ENCODE measurements around the gene ATAD2B.

GRCh38 chr2:23947350-23947749 lies 20.4 kb upstream of the ATAD2B start:
- TF ChIP-seq, protein P1, sequence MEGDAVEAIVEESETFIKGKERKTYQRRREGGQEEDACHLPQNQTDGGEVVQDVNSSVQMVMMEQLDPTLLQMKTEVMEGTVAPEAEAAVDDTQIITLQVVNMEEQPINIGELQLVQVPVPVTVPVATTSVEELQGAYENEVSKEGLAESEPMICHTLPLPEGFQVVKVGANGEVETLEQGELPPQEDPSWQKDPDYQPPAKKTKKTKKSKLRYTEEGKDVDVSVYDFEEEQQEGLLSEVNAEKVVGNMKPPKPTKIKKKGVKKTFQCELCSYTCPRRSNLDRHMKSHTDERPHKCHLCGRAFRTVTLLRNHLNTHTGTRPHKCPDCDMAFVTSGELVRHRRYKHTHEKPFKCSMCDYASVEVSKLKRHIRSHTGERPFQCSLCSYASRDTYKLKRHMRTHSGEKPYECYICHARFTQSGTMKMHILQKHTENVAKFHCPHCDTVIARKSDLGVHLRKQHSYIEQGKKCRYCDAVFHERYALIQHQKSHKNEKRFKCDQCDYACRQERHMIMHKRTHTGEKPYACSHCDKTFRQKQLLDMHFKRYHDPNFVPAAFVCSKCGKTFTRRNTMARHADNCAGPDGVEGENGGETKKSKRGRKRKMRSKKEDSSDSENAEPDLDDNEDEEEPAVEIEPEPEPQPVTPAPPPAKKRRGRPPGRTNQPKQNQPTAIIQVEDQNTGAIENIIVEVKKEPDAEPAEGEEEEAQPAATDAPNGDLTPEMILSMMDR (IDR thresholded peaks at IDR 0.05) = no peak
- no peak for TF ChIP-seq POLR2A (IDR thresholded peaks at IDR 0.05)

Data from heart left ventricle (tissue), 13 donors.